ENCODE results near the gene CCDC187. TPM values are rescaled to one million over a fixed set of nuclear protein-coding genes. Genes with fewer than 3 reads are reported as not detected.

Gene CCDC187
- total RNA-seq, 4 donors from 2014 or later, result 0.13 to 0.45 TPM; not detected in 2

GRCh38 chr9:136312436-136312835, 8.5 kb upstream of the CCDC187 start:
- peaks cover 5% of the 10 kb centered on the region for H3K4me1 ChIP-seq
- H3K27me3 ChIP-seq, result peaks cover 30% of the 10 kb centered on the region
- H3K27ac ChIP-seq, result no peak overlapping the region
- TF ChIP-seq POLR2AphosphoS5 (IDR thresholded peaks at IDR 0.05) (no peak), CTCF (IDR thresholded peaks at IDR 0.05) (peak in 1 of 2 donors; percentile 35)
- WGBS, result 78% methylated on average over 10 of the region's 12 CpGs
- H3K36me3 ChIP-seq, result no peaks in the 10 kb centered on the region
- peaks cover 6% of the 10 kb centered on the region for H3K9me3 ChIP-seq
- no peak for DNase-seq (ENCODE audit: low spot score in 2 of 2)
- no peak overlapping the region for H3K4me3 ChIP-seq

GRCh38 chr9:136312009-136312375, 8.1 kb upstream of the CCDC187 start:
- H3K27me3 ChIP-seq, result peaks cover 30% of the 10 kb centered on the region
- 65% methylated on average over 8 of the region's 10 CpGs for WGBS
- TF ChIP-seq EP300 (IDR thresholded peaks at IDR 0.05) (no peak), POLR2AphosphoS5 (IDR thresholded peaks at IDR 0.05) (no peak), CTCF (IDR thresholded peaks at IDR 0.05) (no peak), POLR2A (IDR thresholded peaks at IDR 0.05) (no peak)
- no peak for DNase-seq (ENCODE audit: low spot score in 2 of 2)
- peaks cover 6% of the 10 kb centered on the region for H3K9me3 ChIP-seq
- H3K4me1 ChIP-seq, result peaks cover 5% of the 10 kb centered on the region
- no peaks in the 10 kb centered on the region for H3K36me3 ChIP-seq
- H3K27ac ChIP-seq, result no peak overlapping the region
- no peak overlapping the region for H3K4me3 ChIP-seq

GRCh38 chr9:136311051-136312008, 7.4 kb upstream of the CCDC187 start:
- no peak for TF ChIP-seq EP300 (IDR thresholded peaks at IDR 0.05)
- TF ChIP-seq CTCF (IDR thresholded peaks at IDR 0.05), result no peak

GRCh38 chr9:136310273-136311030, 6.6 kb upstream of the CCDC187 start:
- H3K27ac ChIP-seq, result no peak overlapping the region
- H3K27me3 ChIP-seq, result peaks cover 39% of the 10 kb centered on the region
- TF ChIP-seq CTCF (IDR thresholded peaks at IDR 0.05) (no peak), POLR2A (IDR thresholded peaks at IDR 0.05) (no peak), EP300 (IDR thresholded peaks at IDR 0.05) (no peak), POLR2AphosphoS5 (IDR thresholded peaks at IDR 0.05) (no peak)
- no peak overlapping the region for H3K4me3 ChIP-seq
- DNase-seq (ENCODE audit: low spot score in 2 of 2), result no peak
- peaks cover 6% of the 10 kb centered on the region for H3K9me3 ChIP-seq
- no peaks in the 10 kb centered on the region for H3K36me3 ChIP-seq
- WGBS, result 67% methylated on average over 9 of the region's 28 CpGs
- peaks cover 5% of the 10 kb centered on the region for H3K4me1 ChIP-seq

More at GRCh38 chr9:136311051-136312008, 7.4 kb upstream of the CCDC187 start:
- Histone ChIP-seq H3K27ac (no peak overlapping the region), H3K9me3 (peaks cover 6% of the 10 kb centered on the region), H3K4me1 (peaks cover 5% of the 10 kb centered on the region), H3K4me3 (no peak overlapping the region), H3K27me3 (peaks cover 32% of the 10 kb centered on the region), H3K36me3 (no peaks in the 10 kb centered on the region)
- WGBS, result 47% methylated on average over 5 of the region's 23 CpGs
- no peak for DNase-seq (ENCODE audit: low spot score in 2 of 2)

GRCh38 chr9:136309806-136310220, 5.9 kb upstream of the CCDC187 start:
- Histone ChIP-seq H3K36me3 (no peaks in the 10 kb centered on the region), H3K4me1 (peaks cover 5% of the 10 kb centered on the region), H3K27ac (no peak overlapping the region), H3K4me3 (no peak overlapping the region), H3K9me3 (peaks cover 2% of the 10 kb centered on the region), H3K27me3 (peaks cover 45% of the 10 kb centered on the region)
- 88% methylated on average over 5 of the region's 5 CpGs for WGBS
- TF ChIP-seq EP300 (IDR thresholded peaks at IDR 0.05) (no peak), CTCF (IDR thresholded peaks at IDR 0.05) (no peak), POLR2AphosphoS5 (IDR thresholded peaks at IDR 0.05) (no peak), POLR2A (IDR thresholded peaks at IDR 0.05) (no peak)
- no peak for DNase-seq (ENCODE audit: low spot score in 2 of 2)
